GM23338 (cell line): ENCODE results near the gene NGF.

Experiments used
- EZH2 ChIP-seq: fragments of 200-600 bp; sonication (generic); IDR thresholded peaks from one replicate; pipeline ENCODE4 v1.8.0; 2017; ENCODE audit warnings: antibody characterized with exemption, mild to moderate bottlenecking, low read depth; ENCODE audit not compliant: unreplicated experiment
- EZH2phosphoT487 ChIP-seq: fragments of 200-600 bp; sonication (generic); IDR thresholded peaks from one replicate; pipeline ENCODE4 v1.8.1; 2018; ENCODE audit warnings: antibody characterized with exemption; ENCODE audit not compliant: unreplicated experiment
- ZNF331 ChIP-seq: fragments of 250-450 bp; sonication (Bioruptor Pico); IDR thresholded peaks from 2 replicates; pipeline ENCODE4 v1.5.0; 2020; ENCODE audit warnings: low read depth, mild to moderate bottlenecking, moderate library complexity
- TF ChIP-seq, protein P1 (sequence below), 2 experiments: fragments of 200-600 bp in 1 of 2; sonication (generic) in 1 of 2; conservative IDR thresholded peaks; 2 replicates each; pipeline versions ENCODE4 v1.5.1 to v1.6.1; 2016 to 2017; ENCODE audit warnings: antibody characterized with exemption in 2 of 2, low read depth in 2 of 2, mild to moderate bottlenecking in 2 of 2, moderate library complexity in 1 of 2

DNA sequence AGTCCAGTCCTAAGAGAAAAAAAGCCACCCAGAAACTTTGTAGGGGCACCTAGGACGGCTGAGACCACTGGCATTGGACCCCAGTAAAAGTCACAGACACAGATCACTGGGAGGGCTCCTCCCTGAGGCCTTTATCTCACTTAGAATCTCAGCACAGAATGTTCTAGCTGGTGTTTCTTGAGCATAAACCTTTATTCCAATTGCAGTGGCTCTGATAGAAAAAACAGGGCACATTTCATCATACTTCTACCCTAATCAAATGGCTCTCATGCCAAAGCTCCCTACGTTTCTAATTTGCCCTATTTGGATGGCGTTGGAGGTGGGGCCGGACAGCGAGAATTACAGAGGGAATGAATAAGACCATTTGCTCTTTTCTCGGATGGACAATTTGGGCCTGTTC is 53.8 kb downstream of the NGF start:
- TF ChIP-seq, protein P1, sequence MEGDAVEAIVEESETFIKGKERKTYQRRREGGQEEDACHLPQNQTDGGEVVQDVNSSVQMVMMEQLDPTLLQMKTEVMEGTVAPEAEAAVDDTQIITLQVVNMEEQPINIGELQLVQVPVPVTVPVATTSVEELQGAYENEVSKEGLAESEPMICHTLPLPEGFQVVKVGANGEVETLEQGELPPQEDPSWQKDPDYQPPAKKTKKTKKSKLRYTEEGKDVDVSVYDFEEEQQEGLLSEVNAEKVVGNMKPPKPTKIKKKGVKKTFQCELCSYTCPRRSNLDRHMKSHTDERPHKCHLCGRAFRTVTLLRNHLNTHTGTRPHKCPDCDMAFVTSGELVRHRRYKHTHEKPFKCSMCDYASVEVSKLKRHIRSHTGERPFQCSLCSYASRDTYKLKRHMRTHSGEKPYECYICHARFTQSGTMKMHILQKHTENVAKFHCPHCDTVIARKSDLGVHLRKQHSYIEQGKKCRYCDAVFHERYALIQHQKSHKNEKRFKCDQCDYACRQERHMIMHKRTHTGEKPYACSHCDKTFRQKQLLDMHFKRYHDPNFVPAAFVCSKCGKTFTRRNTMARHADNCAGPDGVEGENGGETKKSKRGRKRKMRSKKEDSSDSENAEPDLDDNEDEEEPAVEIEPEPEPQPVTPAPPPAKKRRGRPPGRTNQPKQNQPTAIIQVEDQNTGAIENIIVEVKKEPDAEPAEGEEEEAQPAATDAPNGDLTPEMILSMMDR (conservative IDR thresholded peaks at IDR 0.05; ENCODE audit: low read depth in 2 of 2) = no peak
- TF ChIP-seq EZH2phosphoT487 (no peak), ZNF331 (CRISPR knock-in tag) (no peak), EZH2 (no peak)
